Chondrocyte (in vitro differentiated cells): ENCODE measurements around the gene STK10. TPM values are rescaled to one million over a fixed set of nuclear protein-coding genes. Genes with fewer than 3 reads are reported as not detected.
"Not testable (repeated sequence)": the region's sequence is repeated elsewhere in the genome, so short reads cannot be mapped to it uniquely, and the experiment has no call there.

ENCODE experiments used
- DNase-seq: peaks from one replicate; pipeline ENCODE4 v3.0.0; 2021; ENCODE audit warnings: mixed read lengths, low spot score
- H3K27ac Mint-ChIP-seq: one replicate; pipeline ENCODE4 v1.8.0; 2021; ENCODE audit warnings: mild to moderate bottlenecking, moderate library complexity, mixed read lengths; ENCODE audit not compliant: unreplicated experiment
- H3K27me3 Mint-ChIP-seq: 2 replicates; pipeline ENCODE4 v1.8.0; 2021; ENCODE audit warnings: low read depth, mixed read lengths
- H3K36me3 Mint-ChIP-seq: 2 replicates; pipeline ENCODE4 v1.8.0; 2021; ENCODE audit warnings: low read depth, mixed read lengths
- H3K4me1 Mint-ChIP-seq: 2 replicates; pipeline ENCODE4 v1.8.0; 2021; ENCODE audit warnings: low read depth, mild to moderate bottlenecking, mixed read lengths
- H3K4me3 Mint-ChIP-seq: one replicate; pipeline ENCODE4 v1.8.0; 2021; ENCODE audit warnings: mild to moderate bottlenecking, moderate library complexity, mixed read lengths; ENCODE audit not compliant: unreplicated experiment
- H3K9me3 Mint-ChIP-seq: 2 replicates; pipeline ENCODE4 v1.8.0; 2021; ENCODE audit warnings: low read depth, mixed read lengths
- CTCF ChIP-seq: fragments of 200-600 bp; sonication (generic); IDR thresholded peaks from 2 replicates; pipeline ENCODE4 v1.5.0; 2021; ENCODE audit warnings: antibody characterized with exemption, mild to moderate bottlenecking, moderate library complexity
- total RNA-seq: library from RNA; stranded (reverse); gene quantifications from 3 replicates; pipeline ENCODE4 v1.2.1, GENCODE V29; 2021

STK10 gene
- total RNA-seq, 1 donor from 2014 or later: 45.9 TPM

GRCh38 chr5:172035049-172035448 lies 153.0 kb downstream of the STK10 start:
- H3K9me3 Mint-ChIP-seq: no peaks in the 10 kb centered on the region

GRCh38 chr5:172031894-172032461 lies 156.0 kb downstream of the STK10 start:
- Mint-ChIP-seq H3K27me3 (no peaks in the 10 kb centered on the region), H3K4me1 (peaks cover 5% of the 10 kb centered on the region), H3K36me3 (peaks cover 2% of the 10 kb centered on the region), H3K9me3 (no peaks in the 10 kb centered on the region), H3K4me3 (no peak overlapping the region), H3K27ac (no peak overlapping the region)
- TF ChIP-seq CTCF: no peak
- DNase-seq: no peak

More at GRCh38 chr5:172035049-172035448, 153.0 kb downstream of the STK10 start:
- Mint-ChIP-seq H3K4me3 (no peak overlapping the region), H3K27me3 (no peaks in the 10 kb centered on the region), H3K27ac (no peak overlapping the region), H3K36me3 (peaks cover 2% of the 10 kb centered on the region), H3K4me1 (no peaks in the 10 kb centered on the region)
- no peak for TF ChIP-seq CTCF
- no peak for DNase-seq

- Mint-ChIP-seq H3K27ac (no peak overlapping the region), H3K4me3 (no peak overlapping the region), H3K4me1 (peaks cover 5% of the 10 kb centered on the region), H3K36me3 (peaks cover 2% of the 10 kb centered on the region), H3K27me3 (no peaks in the 10 kb centered on the region), H3K9me3 (no peaks in the 10 kb centered on the region)
- DNase-seq: no peak
- TF ChIP-seq CTCF: no peak
These were observed 158.1 kb downstream of the STK10 start for GRCh38 chr5:172029876-172030275.

- H3K36me3 Mint-ChIP-seq: peaks cover 2% of the 10 kb centered on the region
- no peaks in the 10 kb centered on the region for H3K9me3 Mint-ChIP-seq
- H3K27me3 Mint-ChIP-seq: no peaks in the 10 kb centered on the region
- DNase-seq: no peak
- no peak overlapping the region for H3K27ac Mint-ChIP-seq
- TF ChIP-seq CTCF: no peak
- H3K4me3 Mint-ChIP-seq: no peak overlapping the region
- peaks cover 5% of the 10 kb centered on the region for H3K4me1 Mint-ChIP-seq
These were observed 159.9 kb downstream of the STK10 start for GRCh38 chr5:172028167-172028566.

- not testable (repeated sequence) for H3K9me3 Mint-ChIP-seq, H3K27me3 Mint-ChIP-seq, H3K4me1 Mint-ChIP-seq, H3K27ac Mint-ChIP-seq, H3K4me3 Mint-ChIP-seq, DNase-seq, H3K36me3 Mint-ChIP-seq
- TF ChIP-seq CTCF: peak; percentile 68
These were observed 167.8 kb downstream of the STK10 start for GRCh38 chr5:172020110-172020786.
